HG02938 (cell line): ENCODE measurements around the gene AADACL2.
"Not testable (repeated sequence)": the region's sequence is repeated elsewhere in the genome, so short reads cannot be mapped to it uniquely, and the experiment has no call there.

Experiments
- ATAC-seq: cut with Tn5 transposase; IDR thresholded peaks from one replicate; pipeline ENCODE4 v1.9.1; 2021; ENCODE audit warnings: mild to moderate bottlenecking, moderate library complexity; ENCODE audit not compliant: unreplicated experiment

The AADACL2 gene

DNA sequence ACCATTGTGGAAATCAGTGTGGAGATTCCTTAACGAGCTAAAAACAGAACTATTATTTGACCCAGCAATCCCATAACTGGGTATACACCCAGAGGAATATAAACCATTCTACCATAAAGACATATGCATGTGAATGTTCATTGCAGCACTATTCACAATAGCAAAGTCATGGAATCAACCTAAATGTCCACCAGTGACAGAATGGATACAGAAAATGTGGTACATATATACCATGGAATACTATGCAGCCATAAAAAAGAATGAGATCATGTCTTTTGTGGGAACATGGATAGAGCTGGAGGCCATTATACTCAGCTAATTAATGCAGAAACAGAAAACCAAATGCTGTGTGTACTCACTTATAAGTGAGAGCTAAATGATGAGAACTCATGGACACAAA is 31.0 kb downstream of the AADACL2 start:
- ATAC-seq = not testable (repeated sequence)

- no peak for ATAC-seq
Observed at GRCh38 chr3:151765685-151766084, 32.0 kb downstream of the AADACL2 start.

DNA sequence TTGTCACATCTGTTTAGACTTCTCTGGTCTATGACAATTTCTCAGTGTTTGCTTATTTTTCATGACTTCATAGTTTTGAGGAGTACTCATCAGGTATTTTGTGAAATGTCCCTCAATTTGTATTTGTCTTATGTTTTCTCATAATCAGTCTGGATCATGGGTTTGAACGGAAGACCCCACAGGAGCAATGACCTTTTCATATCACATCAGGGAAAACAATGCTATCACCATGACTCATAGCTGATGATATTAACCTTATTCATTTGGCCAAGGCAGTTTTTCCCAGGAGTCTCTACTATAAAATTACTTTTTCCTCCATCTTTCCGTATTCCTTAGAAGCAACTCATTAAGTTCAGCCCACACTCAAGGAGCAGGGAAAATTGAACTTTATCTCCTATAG is 32.7 kb downstream of the AADACL2 start:
- no peak for ATAC-seq

DNA sequence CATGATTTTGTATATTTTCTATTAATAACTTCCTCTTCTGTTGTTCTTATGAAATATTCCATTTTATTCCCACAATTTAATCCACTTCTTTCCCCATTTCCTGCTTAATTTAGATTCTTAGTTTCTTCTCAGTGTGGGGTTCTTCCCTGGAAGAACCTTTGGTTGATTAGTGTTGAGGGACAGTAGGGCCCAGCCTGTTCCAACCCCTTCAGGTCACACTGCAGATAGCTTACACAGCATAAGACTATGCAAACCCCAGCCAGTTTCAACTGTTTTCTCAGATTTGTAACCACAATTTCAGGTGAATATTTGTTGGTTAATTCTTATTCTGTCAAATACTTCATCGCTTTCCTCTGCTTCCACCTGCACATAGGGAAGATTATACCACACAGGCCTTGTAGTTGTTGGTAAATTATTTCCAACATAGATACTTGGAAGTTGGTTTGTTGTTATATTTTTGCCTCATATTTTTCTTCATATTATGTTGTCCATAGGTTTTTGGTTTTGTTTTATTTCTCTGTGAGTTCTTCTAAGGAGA is 34.7 kb downstream of the AADACL2 start:
- ATAC-seq = no peak

DNA sequence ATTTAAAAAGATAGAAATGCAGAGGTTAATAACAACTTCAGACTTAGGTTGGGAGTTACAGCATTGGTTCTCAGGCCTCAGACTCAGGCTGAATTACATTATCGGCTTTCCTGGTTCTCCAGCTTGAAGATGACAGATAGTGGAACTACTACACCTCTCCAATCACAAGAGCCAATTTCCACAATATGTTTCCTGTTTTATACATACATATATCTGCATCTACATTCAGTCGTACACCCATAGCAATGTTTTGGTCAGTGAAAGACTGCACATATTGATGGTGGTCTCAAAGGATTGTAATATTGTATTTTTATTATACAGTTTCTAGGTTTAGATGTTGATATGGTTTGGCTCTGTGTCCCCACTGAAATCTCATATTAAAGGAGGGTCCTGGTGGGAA is 35.4 kb downstream of the AADACL2 start:
- no peak for ATAC-seq

GRCh38 chr3:151770956-151771355 is 37.2 kb downstream of the AADACL2 start:
- no peak for ATAC-seq

GRCh38 chr3:151772825-151773480 is 39.2 kb downstream of the AADACL2 start:
- no peak for ATAC-seq

GRCh38 chr3:151774235-151774634 is 40.5 kb downstream of the AADACL2 start:
- ATAC-seq = no peak

- no peak for ATAC-seq
Observed at GRCh38 chr3:151774910-151775309, 41.2 kb downstream of the AADACL2 start.

GRCh38 chr3:151775314-151776258 is 41.9 kb downstream of the AADACL2 start:
- no peak for ATAC-seq

DNA sequence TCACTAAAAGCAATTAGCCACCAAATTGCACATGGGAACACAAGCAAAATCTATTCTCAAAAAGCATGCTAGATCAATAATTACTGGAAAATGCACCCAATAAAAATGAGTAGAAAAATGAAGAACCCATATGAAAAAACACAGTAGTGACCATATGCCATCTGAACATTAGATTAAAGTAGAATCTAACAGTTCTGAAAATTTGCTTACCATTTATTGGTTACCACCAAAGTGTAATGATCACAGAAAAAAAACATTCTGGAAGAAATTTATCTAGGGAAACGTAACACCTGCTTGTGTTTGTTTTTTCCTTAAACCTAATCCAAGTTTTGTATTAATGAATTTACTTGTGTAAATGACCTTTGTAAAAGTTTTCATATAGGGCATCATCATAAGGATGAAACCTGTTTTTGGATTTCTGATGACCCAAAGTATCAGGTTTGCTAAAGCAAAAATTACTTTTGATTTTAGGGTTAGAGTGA is 42.6 kb downstream of the AADACL2 start:
- ATAC-seq = no peak

- ATAC-seq = no peak
Observed at GRCh38 chr3:151777880-151778279, 44.2 kb downstream of the AADACL2 start.

- no peak for ATAC-seq
Observed at GRCh38 chr3:151787626-151788025, 53.9 kb downstream of the AADACL2 start.

- no peak for ATAC-seq
Observed at GRCh38 chr3:151788401-151788800, 54.7 kb downstream of the AADACL2 start.

DNA sequence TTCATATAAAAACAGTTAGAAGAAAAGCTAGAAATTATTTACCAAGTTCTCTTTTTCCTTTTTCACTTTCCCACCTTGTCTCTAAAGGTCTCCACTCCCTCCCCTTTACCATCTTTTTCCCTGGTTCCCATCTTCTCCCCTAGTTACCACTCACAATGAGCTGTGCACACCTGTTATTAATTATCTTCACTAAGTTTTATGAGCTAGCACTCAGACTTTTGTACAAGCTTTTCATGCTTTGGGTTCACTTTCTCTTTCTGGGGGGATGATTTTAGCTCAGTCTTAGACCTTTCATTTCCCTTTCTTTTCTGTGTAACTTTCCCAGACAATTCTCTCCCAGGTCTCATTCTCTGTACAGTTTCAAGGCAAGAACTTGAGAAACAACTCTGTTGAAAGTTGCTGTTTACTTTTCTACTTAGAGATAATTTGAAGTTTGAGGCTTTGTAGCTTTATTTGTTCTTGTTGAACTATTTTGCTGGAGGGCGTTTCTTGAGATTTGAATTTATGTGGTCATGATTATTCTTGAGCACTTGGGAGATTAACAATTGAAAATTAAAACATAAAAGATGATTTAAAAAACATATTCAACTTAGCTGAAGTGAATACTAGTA is 56.2 kb downstream of the AADACL2 start:
- ATAC-seq = no peak

DNA sequence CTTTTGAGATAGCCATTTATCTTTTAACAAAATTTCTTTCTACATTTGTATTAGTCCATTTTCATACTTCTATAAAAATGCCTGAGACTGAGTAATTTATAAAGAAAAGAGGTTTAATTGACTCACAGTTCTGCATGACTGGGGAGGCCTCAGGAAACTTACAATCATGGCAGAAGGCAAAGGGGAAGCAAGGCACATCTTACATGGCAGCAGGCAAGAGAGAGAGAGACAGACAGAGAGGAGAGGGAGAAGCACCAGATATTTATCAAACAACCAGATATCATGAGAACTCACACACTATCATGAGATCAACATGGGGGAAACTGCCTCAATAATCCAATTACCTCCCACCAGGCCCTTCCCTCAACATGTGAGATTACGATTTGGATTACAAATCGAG is 57.0 kb downstream of the AADACL2 start:
- ATAC-seq = not testable (repeated sequence)

- no peak for ATAC-seq
Observed at GRCh38 chr3:151792411-151792810, 58.7 kb downstream of the AADACL2 start.

DNA sequence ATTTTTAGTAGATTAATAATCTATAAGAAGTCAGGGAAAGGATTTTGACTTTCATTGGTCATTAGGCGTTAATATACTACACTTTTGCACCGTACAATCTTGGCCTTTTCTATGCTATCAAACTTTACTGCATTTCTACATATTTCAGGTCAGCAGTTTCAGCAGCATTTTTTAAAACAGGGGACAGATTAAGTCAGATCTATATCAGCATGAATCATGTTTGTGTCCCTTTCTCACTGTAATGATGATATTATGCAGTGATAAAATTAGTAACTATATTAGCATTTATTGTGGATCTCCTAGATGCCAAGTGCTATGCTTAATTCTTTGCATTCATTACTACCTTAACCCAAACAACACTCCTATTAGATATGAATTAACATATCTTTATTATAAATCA is 59.9 kb downstream of the AADACL2 start:
- no peak for ATAC-seq

DNA sequence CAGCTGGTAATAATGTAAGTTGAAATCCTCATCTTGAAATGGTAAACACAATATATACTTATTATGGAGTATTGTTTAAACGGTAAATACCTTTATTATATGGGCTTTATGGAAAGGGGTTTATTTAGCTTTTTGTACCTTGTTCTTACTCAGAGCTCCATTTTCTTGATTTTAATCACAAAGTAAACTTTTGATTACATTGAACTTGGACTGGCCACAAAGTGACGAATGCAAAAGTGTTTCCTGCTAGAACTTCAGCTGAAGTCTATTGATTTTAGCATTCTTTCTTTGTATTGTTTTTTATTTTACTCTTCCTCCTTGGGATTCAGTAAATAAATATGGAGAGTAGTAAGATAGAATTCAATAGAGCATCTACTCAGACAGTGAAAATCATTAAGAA is 60.4 kb downstream of the AADACL2 start:
- no peak for ATAC-seq

GRCh38 chr3:151795276-151795675 is 61.5 kb downstream of the AADACL2 start:
- ATAC-seq = no peak

DNA sequence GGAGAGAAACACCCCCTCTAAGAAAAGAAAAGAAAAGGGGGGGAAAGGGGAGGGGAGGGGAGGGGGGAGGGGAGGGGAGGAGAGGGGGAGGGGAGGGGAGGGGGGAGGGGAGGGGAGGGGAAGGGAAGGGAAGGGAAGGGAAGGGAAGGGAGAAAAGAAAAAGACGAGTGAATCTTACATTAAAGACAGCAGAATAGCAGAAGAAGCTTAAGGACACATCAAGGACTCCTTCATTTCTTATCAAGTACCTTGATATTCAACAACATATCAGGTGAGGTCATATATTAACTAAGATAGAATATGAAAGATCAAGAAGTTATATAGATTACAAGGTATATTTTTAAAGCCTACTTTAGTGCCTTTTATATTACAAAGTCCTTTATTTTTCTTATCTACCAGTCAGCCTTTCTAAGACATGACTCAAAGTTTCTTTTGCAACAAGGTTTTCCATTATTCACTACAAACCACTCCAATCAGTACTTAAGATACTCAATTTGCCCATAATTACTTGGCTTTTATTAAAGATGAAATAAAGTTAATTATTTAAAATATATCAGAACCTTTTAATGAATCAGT is 62.5 kb downstream of the AADACL2 start:
- ATAC-seq = no peak
